Measurements from ENCODE around the gene SLC12A6.
"Not testable (repeated sequence)": the region's sequence is repeated elsewhere in the genome, so short reads cannot be mapped to it uniquely, and the experiment has no call there.

SLC12A6 gene

GRCh38 chr15:34193272-34193671, 144.3 kb downstream of the SLC12A6 start:
- not testable (repeated sequence) for DNase-seq (ENCODE audit: low read depth in 2 of 2)

DNA sequence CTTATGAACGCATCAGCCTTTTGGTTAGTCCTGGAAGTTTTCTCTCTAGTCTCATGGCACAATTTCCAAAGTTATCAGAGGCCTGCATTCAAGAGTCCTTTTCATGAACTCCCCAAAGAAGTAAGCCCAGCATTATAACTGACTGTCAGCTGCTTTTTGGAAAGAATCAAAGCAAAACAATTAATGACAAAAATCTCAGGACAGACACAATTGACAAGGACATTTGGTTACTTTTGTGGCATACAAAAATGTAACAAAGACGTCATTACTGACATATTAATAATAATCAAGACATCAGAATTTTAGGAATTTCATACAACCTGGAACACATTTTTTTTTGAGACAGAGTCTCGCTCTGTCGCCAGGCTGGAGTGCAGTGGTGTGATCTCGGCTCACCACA, 148.9 kb downstream of the SLC12A6 start:
- DNase-seq (ENCODE audit: low read depth in 2 of 2), result no peak

- DNase-seq (ENCODE audit: low read depth in 2 of 2), result no peak
Observed at GRCh38 chr15:34185666-34186065, 151.9 kb downstream of the SLC12A6 start.

DNA sequence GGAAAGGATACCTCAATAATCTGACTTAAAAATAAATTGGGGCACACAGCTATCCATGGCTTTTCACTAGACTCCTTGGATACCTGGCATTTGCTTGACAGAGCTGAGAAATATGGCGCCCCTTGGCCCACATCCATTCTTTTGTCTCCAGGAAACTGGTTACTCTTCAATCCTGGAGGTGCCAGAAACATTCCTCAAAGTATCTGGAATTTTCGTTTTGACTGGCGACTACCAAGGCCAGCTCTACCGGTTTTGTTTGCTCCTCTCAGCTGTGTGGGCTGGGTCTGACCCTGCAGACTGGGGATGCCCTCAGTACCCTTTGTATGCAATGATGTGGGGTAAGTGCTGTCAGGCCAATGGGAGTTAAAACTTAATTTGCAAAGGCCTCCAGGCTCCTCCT, 154.6 kb downstream of the SLC12A6 start:
- DNase-seq (ENCODE audit: low read depth in 2 of 2), result no peak
